ENCODE data around the gene IQCB1.

The IQCB1 gene

GRCh38 chr3:121818578-121818977, 16.3 kb downstream of the IQCB1 start:
- TF ChIP-seq, protein P1, sequence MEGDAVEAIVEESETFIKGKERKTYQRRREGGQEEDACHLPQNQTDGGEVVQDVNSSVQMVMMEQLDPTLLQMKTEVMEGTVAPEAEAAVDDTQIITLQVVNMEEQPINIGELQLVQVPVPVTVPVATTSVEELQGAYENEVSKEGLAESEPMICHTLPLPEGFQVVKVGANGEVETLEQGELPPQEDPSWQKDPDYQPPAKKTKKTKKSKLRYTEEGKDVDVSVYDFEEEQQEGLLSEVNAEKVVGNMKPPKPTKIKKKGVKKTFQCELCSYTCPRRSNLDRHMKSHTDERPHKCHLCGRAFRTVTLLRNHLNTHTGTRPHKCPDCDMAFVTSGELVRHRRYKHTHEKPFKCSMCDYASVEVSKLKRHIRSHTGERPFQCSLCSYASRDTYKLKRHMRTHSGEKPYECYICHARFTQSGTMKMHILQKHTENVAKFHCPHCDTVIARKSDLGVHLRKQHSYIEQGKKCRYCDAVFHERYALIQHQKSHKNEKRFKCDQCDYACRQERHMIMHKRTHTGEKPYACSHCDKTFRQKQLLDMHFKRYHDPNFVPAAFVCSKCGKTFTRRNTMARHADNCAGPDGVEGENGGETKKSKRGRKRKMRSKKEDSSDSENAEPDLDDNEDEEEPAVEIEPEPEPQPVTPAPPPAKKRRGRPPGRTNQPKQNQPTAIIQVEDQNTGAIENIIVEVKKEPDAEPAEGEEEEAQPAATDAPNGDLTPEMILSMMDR (IDR thresholded peaks at IDR 0.05; ENCODE audit: extremely low read depth, insufficient read depth, missing control alignments) = no peak
- in situ Hi-C loops (cut with MboI; ENCODE audit: low pct_unique_long_range_greater_than_20kb, low sequenced_read_pairs, unreplicated experiment) = no loop called here
- no peak for DNase-seq (ENCODE audit: low spot score)

DNA sequence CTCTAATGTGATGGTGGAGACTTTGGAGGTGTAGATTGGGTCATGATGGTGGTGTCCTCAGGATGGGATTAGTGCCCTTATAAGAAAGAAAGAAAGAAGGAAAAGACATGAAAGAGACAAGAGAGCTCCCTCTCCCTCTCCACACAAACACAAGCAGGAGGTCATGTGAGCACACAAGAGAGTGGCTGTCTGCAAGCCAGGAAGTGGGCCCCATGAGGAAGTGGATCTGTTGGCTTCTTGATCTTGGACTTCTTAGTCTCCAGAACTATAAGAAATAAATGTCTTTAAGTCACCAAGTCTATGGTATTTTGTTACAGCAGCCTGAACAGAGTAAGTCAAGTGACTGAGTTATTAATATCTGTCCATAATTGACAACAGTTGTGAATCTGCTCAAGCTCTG, 17.1 kb downstream of the IQCB1 start:
- no peak for DNase-seq (ENCODE audit: low spot score)
- in situ Hi-C loops (cut with MboI; ENCODE audit: low pct_unique_long_range_greater_than_20kb, low sequenced_read_pairs, unreplicated experiment) = no loop called here
- TF ChIP-seq, protein P1 (IDR thresholded peaks at IDR 0.05; ENCODE audit: extremely low read depth, insufficient read depth, missing control alignments) = no peak

- peak; percentile 45 for DNase-seq (ENCODE audit: low spot score)
- TF ChIP-seq, protein P1 (IDR thresholded peaks at IDR 0.05; ENCODE audit: extremely low read depth, insufficient read depth, missing control alignments) = no peak
- in situ Hi-C loops (cut with MboI; ENCODE audit: low pct_unique_long_range_greater_than_20kb, low sequenced_read_pairs, unreplicated experiment) = no loop called here
These were observed 25.6 kb downstream of the IQCB1 start for GRCh38 chr3:121809249-121809648.

- TF ChIP-seq, protein P1 (IDR thresholded peaks at IDR 0.05; ENCODE audit: extremely low read depth, insufficient read depth, missing control alignments) = no peak
- in situ Hi-C loops (cut with MboI; ENCODE audit: low pct_unique_long_range_greater_than_20kb, low sequenced_read_pairs, unreplicated experiment) = no loop called here
- DNase-seq (ENCODE audit: low spot score) = no peak
These were observed 31.0 kb downstream of the IQCB1 start for GRCh38 chr3:121803771-121804320.

GRCh38 chr3:121800906-121801305, 34.0 kb downstream of the IQCB1 start:
- TF ChIP-seq, protein P1 (IDR thresholded peaks at IDR 0.05; ENCODE audit: extremely low read depth, insufficient read depth, missing control alignments) = no peak
- DNase-seq (ENCODE audit: low spot score) = no peak
- in situ Hi-C loops (cut with MboI; ENCODE audit: low pct_unique_long_range_greater_than_20kb, low sequenced_read_pairs, unreplicated experiment) = no loop called here

- in situ Hi-C loops (cut with MboI; ENCODE audit: low pct_unique_long_range_greater_than_20kb, low sequenced_read_pairs, unreplicated experiment) = no loop called here
- DNase-seq (ENCODE audit: low spot score) = no peak
- TF ChIP-seq, protein P1 (IDR thresholded peaks at IDR 0.05; ENCODE audit: extremely low read depth, insufficient read depth, missing control alignments) = no peak
These were observed 37.9 kb downstream of the IQCB1 start for GRCh38 chr3:121796970-121797369.

All from GM13977 (cell line).